HG03064 (cell line): ENCODE data around the gene CATSPERD.

Source experiments
- ATAC-seq: cut with Tn5 transposase; IDR thresholded peaks from one replicate; pipeline ENCODE4 v1.9.1; 2021; ENCODE audit warnings: low read depth; ENCODE audit not compliant: unreplicated experiment

CATSPERD gene

GRCh38 chr19:5823579-5824281, 103.3 kb downstream of the CATSPERD start:
- no peak for ATAC-seq

DNA sequence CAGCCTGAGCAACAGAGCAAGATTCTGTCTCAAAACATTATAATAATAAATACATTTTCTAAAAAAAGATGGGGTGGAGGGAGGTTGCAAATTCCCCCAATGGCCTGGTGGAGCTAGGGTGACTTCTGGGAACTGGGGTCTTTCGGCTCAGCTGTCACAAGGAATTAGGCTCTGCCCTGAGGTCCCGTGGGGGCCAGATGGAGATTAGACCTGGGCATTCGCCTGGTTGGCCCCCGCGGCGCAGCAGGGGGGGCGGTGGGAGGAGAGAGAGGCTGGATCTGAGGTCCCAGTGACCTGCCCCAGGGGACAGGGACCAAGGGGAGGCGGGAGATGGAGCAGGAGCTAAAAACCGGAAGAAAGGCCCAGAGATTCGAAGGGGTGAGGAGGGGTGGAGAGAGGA, 104.3 kb downstream of the CATSPERD start:
- no peak for ATAC-seq

DNA sequence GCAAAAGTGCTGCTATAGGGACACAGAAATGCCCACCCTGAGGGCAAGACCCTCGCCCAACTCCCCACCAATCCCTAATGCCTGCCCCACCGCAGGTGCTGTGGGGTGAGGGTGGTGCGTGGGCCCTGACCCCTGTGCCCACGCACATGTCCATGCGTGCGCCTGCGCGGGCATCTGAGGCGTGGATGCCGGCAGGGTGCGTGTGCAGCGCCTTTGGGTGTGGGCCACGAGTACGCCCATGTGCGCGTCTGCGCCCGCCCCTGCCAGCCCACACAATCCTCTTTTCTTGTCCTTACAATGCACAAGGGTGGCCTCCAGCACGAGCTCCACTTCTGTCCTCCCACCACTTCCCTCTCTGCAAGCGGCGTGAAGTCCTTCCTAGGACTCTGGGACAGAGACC, 104.7 kb downstream of the CATSPERD start:
- ATAC-seq, result no peak

- ATAC-seq, result no peak
These were observed 106.3 kb downstream of the CATSPERD start for GRCh38 chr19:5826531-5827341.

GRCh38 chr19:5827342-5827890, 107.0 kb downstream of the CATSPERD start:
- ATAC-seq, result no peak

DNA sequence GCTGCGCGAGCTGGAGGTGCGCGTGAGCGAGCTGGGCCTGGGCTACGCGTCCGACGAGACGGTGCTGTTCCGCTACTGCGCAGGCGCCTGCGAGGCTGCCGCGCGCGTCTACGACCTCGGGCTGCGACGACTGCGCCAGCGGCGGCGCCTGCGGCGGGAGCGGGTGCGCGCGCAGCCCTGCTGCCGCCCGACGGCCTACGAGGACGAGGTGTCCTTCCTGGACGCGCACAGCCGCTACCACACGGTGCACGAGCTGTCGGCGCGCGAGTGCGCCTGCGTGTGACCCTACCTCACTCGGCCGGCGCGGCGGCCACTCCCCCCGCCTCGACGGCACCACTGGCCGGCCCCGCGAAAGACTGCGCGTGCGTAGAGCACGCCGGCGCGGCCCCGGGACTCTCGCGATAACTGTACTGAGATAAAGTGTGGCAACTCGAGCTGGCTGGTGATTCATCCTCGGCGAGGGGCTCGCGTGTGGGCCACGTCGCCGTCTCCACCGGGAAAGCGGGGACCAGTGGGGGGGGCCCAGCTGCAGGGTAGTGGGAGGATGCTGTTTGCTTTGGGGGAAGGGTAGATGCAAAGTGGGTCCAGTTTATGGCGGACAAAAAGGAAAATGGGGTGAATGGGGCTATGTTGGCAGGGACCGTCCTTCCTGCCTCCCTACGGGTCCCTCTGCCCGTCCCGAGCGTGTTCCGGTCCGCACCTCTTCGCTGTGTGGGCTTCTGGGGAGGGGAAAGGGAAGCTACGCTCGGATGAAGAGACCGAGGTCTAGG, 107.6 kb downstream of the CATSPERD start:
- ATAC-seq, result peak; percentile 47
